Left renal cortex interstitium (tissue), 4 donors: ENCODE data around the gene OPTN. TPM values are rescaled to one million over a fixed set of nuclear protein-coding genes. Genes with fewer than 3 reads are reported as not detected.
A peak's percentile ranks its signal among the peaks of the same experiment; 100 is the strongest.
"Not testable (repeated sequence)": the region's sequence is repeated elsewhere in the genome, so short reads cannot be mapped to it uniquely, and the experiment has no call there.

Source experiments
- DNase-seq, 4 donors: peaks; one replicate each; pipeline ENCODE4 v3.0.0-alpha.2; 2013; ENCODE audit warnings: low read depth in 4 of 4, low spot score in 2 of 4, missing footprints in 1 of 4
- polyA plus RNA-seq, 4 donors: library from polyadenylated mRNA; unstranded; fragments of 120-200 nt; gene quantifications; one replicate each; pipeline ENCODE4 v1.2.1, GENCODE V29; 2013; ENCODE audit not compliant: insufficient read length in 4 of 4

The OPTN gene
- polyA plus RNA-seq, 4 donors, result 34.3 to 39.5 (median 37.9) TPM

DNA sequence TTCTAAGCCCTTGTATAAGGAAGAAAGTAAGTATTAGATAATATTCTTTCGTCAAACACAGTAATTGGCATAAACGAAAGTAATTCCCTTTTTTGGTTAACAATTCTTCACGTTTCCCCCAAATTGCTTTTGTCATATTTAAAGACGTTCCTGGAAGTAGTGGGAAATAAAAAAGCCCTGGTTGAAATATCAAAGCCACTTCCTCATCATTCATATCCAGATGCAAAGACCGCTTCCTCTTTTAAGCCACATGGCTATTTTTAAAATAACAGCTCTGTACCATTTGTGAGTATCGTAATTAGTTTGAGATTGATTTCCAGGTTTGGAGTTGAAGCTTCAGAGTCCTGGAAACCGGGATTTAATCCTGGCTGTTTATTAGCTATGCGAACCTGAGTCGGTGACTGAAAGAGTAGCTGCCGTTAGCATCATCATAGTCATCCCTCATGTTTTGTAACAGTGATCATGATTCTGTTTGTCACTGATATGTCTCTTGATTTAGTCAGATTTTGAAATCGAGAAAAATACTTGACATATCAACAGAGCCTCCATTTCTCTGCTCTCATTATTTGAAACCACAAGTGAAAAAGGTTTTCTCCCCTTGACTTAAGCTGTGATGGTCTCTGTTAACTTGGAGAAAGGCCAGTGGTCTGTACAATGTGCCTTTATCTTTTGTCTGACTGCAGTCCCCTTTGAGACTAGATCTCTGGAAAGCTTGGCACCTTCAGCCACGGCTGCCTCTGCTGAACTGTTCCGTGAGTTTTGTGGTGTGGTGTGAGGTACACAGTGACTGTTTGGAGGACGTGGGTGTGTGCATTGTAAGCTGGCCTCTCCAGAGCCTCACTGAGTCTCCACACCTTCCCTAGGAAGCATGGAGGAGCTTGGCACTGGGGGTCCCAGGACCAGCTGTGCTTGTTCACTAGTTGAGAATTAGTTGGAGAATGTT lies 18.1 kb downstream of the OPTN start:
- DNase-seq, result no peak

DNA sequence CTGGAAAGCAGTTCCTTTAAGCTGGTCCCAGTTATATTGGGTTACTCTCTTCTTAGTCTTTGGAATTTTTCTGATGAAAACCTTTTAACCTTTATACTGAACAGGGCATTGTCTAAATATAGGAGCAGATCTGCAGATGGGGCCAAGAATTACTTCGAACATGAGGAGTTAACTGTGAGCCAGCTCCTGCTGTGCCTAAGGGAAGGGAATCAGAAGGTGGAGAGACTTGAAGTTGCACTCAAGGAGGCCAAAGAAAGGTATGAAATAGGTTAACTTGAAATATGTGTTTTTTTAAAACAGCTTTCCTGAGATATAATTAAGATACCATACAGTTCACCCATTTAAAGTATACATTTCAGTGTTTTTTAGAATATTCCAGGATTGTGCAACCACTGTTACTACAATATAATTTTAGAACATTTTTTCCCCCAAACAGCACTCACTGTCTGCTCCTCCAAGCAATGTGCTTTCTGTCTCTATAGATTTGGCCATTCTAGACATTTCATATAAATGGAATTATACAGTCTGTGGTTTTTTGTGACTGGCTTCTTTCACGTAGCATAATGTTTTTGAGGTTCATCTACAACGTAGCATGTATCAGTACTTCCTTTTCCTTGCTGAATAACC lies 18.9 kb downstream of the OPTN start:
- no peak for DNase-seq

DNA sequence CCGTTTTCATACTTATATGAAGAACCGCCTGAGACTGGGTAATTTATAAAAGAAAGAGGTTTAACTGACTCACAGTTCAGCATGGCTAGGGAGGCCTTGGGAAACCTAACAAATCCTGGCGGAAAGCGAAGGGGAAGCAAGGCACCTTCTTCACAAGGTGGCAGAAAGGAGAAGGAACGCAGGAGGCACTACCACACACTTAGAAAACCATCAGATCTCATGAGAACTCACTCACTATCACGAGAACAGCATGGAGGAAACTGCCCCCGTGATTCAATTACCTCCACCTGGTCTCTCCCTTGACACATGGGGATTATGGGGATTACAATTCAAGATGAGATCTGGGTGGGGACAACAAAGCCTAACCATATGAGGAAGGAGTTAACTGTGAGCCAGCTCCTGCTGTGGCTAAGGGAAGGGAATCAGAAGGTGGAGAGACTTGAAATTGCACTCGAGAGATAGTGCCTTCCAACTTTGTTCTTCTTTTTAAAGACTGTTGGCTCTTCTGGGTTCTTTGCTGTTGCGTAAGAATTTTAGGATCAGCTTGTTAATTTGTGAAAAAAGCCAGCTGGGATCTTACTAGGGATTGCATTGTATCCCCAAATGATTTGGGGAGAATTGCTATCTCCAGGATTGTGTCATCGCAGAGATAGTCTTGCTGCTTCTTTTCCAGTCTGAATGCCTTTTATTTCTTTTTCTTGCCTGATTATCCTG lies 21.0 kb downstream of the OPTN start:
- no peak for DNase-seq

DNA sequence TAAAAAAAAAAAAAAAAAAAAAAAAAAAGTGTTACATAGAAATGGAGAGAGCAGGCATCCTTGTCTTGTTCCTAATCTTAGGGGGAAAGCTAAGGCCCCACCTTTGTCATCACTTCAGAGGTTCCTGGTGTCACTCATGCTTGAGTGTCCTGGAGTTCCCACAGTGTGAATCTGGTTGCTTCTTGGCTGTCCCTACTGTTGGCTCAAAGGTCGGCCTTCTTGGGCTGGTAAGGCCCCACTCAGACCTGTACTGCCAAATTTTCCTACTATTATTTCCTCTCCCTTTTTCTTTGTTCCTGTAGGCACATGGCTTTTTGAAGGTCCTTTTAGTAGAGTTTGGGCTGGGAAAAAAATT lies 21.5 kb downstream of the OPTN start:
- no peak for DNase-seq

DNA sequence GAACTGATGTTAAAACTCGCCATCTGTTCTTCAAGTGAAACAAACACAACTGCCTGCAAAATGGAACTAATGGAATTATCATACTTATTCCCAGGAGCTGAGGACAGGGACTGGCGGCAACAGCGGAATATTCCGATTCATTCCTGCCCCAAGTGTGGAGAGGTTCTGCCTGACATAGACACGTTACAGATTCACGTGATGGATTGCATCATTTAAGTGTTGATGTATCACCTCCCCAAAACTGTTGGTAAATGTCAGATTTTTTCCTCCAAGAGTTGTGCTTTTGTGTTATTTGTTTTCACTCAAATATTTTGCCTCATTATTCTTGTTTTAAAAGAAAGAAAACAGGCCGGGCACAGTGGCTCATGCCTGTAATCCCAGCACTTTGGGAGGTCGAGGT lies 36.7 kb downstream of the OPTN start:
- DNase-seq, result no peak

DNA sequence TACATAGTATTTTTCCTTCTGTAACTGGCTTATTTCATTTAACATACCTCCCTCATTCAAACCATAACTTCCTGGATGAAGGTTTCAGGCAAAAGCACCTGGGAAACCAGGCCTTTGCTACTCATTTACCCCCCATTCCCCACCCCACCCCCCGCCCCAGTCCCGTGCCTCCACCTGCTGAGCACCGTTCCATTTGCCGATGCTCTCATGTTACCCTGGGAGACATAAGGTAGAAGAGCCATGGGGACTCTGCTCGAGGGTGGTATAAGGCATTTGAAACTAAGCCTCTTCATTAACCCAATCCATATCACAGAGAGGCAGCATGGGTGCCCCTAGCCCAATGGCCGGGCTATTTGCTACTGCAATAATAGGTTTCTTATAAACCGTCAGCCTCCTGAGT lies 39.2 kb downstream of the OPTN start:
- no peak for DNase-seq

DNA sequence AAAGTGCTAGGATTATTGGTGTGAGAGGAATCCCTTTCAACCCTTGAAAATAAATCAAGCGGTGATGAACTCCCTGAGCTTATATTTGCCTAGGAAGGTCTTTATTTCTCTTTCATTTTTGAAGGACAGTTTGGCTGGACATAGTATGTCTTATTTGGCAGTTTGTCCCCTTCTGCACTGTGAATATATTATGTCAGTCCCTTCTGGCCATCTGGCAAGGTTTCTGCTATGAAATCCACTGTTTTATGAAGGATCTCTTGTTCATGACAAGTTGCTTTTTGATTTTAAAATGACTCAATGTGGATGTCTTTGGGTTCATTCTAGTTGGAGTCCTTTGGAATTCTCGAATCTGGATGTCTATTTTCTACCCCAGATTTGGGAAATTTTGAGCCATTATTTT lies 39.7 kb downstream of the OPTN start:
- no peak for DNase-seq

DNA sequence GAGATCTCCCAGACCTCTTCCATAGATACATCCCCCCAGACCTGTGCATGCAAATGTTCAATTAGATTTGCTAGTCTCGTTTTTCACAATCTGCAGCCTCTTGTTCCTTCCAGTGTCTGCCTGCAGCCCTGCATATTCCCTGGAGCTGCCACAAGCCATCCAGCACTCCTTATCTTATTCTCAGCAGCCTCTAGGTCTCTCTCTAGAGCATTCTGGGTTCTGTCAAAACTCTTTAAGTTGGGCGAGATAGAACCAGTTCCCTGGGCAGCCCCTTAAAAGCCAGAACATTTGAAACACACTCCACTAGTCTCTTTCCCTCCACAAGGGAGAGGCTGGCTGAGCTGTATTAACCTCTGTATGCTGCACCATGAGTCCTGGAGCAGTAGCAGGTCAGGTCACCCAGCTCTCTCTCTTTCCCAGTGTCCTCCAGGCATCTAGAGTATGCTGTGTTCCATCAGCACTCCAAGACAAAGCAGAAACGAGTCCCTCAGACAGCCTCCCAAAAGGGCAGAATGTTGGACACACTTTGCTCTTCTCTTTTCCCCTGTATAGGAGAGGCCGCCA lies 40.7 kb downstream of the OPTN start:
- DNase-seq, result no peak

DNA sequence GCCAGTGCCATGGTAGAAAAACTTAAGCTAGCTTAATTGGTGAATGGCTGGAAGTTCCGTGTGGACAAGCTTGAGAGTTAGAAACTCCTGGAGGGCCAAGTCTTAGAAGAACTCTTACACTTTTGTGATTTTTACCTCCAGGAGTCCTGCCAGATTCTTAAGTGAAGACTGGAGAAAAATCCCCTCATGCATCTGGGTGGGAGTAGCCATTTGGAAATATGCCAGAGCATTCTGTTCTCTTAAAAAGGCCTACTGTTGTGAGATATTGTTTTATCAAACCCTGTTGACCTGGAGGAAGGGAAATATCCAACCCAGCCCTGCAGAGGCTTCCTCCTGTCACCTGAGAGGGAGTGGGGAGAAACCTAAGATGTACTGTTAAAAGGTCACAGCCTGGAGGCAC lies 43.8 kb downstream of the OPTN start:
- no peak for DNase-seq

DNA sequence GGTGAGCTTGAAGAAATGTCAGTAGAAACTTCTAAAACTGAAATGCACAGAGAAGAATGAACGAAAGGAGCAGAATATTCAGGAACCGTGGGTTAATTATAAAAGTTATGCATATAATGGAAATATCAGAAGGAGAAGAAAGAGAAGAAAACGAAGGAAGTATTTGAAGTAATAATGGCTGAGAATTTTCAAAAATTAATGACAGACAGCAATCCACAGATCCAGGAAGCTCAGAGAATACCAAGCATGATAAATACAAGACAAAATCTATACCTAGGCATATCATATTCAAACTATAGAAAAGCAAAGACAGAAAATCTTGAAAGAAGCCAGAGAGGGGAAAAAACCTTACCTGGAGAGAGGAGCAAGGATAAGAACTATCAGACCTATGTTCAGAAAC lies 44.9 kb downstream of the OPTN start:
- DNase-seq, result no peak

DNA sequence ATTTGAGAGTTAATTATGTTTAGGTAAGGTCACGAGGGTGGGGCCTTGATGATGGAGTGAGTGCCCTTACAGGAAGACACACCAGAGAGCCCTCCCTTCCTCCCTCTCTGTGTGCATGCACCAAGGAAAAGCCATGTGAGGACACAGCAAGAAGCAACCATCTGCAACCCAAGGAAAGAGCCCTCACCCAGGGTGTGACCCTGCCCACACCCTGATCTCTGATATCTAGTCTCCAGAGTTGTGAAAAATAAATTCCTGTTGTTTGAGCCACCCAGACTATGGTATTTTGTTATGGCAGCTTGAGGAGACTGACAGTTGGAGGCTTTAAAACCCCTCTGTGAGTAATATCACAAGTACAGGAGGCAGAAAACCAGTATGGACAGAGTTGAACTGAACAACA lies 46.4 kb downstream of the OPTN start:
- no peak for DNase-seq

DNA sequence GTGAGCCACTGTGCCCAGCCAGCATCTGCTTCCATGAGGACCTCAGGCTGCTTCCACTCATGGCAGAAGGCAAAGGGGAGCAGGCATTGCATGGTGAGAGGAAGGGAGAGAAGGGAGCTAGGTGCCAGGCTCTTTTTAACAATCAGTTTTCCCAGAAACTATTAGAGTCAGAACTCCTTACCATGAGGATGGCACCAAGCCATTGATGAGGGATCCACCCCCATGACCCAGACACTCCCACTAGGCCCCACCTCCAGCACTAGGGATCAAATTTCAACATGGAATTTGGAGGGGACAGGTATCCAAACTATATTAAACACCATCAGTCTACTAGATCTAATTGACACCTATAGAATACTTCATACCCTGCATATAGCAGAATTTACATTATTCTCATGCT lies 47.2 kb downstream of the OPTN start:
- DNase-seq, result no peak

DNA sequence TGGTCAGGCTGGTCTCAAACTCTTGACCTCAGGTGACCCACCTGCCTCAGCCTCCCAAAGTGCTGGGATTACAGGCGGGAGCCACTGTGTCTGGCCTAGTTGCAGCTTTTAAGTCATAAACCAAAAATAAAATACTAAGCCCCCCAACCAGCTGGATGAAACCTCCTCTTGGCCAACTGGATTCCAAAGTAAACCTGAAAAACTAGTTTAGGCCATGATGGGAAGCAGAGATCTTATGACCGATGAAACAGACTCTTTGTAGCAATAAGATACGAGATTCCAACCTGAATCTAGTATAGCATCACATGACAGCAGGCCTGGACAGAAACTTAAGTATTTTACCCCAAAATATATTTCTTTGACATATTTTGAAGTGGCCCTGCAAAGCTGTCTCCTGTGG lies 52.3 kb downstream of the OPTN start:
- no peak for DNase-seq

DNA sequence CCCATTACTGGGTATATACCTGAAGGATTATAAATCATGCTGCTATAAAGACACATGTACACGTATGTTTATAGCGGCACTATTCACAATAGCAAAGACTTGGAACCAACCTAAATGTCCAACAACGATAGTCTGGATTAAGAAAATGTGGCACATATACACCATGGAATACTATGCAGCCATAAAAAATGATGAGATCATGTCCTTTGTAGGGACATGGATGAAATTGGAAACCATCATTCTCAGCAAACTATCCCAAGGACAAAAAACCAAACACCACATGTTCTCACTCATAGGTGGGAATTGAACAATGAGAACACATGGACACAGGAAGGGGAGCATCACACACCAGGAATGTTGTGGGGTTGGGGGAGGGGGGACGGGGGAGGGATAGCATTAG lies 55.9 kb downstream of the OPTN start:
- not testable (repeated sequence) for DNase-seq

DNA sequence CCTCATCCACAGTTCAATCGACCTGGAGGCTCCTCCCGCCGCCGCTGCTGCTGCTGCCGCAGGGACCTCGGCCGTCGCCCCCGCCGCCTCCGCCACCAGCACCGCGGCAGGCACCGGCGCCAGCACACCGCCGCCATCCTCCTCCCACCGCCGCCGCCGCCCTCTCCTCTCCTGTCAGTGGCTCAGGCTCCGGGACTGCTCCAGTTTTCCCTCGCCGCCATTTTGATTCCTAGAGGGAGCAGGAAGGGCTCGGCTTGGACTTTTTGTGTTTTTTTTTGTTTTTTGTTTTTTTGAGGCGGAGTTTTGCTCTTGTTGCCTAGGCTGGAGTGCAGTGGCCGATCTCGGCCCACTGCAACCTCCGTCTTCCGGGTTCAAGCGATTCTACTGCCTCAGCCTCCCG lies 58.4 kb downstream of the OPTN start:
- no peak for DNase-seq

DNA sequence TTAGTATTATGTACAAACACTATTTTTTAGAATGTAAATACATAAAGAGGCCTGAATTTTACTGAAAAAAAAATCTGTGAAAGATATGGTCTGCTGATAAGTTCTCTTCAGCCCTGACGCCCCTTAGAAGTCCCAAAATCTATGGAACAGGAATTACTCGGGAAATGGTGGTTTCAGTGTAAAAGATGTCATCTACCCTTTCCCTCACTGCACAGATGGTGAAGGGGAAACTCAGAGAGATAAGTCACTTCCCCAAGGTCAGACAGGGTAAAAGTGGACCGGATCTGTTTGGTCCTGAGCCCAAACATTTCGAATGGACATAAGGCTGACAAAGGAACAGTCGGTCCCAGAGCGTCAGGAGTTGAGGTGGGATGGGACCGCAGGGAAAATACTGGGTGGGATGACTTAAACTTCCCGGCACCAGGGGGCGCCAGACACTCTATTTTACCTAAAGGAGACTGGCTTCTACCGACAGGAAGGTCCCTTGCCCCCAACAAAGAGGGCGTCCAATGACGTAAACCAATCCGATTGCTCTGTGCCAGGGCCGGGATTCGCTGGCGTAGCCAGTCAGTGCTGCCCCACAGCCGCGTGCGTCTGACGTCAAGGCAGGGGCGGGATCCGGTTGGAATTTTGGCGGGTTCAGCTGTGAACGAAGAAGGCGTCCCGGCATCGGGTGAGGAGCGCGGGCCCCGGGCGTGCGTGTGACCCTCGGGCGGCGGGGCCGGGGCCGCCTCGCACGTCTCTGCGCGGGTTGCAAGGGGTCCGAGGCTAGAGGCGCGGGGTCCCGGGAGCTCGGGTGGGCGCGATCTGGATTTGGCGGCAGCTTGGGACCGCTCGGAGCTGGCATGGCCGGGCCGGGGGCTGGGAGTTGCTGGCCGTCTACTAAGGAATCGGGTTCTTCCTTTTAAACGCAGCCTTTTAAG lies 61.2 kb downstream of the OPTN start, which contains the start of gene MCM10:
TSS of gene MCM10 (plus strand) at position 625 of the 923 bp plus-strand sequence. CDS start 2,645 bp downstream, outside the sequence.
- DNase-seq, result peak; percentile 91 to 99 (median 98)

DNA sequence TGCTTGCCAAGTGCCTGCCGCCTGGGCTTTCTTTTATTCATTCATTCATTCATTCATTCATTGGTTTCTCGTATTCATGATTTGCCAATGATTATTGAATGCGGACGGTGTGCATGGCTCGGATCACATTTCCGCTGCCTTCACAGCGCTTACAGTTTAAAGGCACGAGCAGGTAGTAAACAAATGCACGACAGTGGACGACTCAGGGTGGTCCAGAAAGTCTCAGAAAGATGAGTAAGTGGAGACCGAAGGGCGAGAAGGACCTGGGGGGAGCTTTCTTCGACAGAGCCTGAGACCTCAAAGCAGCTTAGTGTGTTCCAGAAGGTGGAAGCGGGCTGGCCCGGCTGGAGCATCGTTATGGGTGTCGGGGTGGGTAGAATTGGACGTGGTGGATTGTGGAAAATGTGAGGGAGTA lies 61.9 kb downstream of the OPTN start:
- DNase-seq, result no peak

DNA sequence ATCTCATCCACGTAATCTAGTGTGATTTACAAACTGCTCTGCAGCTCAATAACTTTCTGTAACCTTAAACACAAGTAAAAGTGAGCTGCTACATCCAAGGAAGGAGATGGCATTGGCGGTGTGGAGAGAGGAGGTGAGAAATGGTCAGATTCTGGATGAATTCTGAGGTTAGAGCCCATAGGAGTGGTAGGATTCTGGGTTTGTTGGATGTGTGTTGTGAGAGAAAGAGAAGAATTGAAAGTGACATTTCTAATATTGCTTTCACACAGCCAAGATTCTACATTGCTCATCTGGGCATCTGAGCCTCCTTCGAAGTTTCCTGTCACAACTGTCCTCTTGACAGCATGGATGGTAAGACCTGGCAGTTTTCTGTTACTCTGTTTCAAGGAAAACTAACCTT lies 63.9 kb downstream of the OPTN start:
- DNase-seq, result no peak

DNA sequence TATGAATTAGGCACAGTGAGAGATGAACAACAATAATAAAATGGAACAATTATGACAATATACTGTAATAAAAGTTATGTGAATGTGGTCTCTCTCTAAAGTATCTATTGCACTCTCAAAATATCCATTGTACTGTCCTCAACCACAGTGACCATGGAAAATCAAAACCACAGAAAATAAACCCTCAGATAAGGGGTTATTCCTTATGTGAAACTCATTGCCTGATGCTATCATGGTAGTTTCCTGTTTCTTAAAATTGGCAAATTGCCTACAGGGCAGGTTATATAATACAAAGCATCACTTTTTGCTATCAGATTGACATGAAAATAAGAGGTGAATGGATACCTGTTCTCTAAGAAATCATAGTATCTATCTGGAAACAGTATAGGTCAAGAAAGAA lies 65.2 kb downstream of the OPTN start:
- DNase-seq, result no peak

DNA sequence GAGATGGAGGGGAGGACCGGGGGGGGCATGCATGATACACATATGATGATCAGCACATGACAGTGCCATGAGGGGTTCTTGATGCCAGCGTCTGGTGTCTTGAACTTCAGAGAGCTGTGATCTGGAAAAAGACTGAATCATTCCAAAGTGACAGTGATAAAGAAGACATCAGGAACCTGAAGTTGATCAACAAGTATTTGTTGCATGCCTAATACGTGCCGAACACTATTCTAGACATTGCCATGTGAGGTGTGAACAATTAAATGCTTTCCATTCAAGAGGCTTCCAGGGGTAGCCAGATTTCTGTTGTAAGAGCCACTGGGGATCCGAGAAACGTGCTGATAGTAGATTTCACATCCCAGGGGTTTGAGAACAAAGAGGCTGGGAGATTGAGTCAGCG lies 67.6 kb downstream of the OPTN start:
- no peak for DNase-seq
